HG03175 (cell line): Measurements from ENCODE around the gene HOXB1.
"Not testable (repeated sequence)": the region's sequence is repeated elsewhere in the genome, so short reads cannot be mapped to it uniquely, and the experiment has no call there.

Source experiments
- ATAC-seq: cut with Tn5 transposase; IDR thresholded peaks from one replicate; pipeline ENCODE4 v1.9.1; 2021; ENCODE audit warnings: mild to moderate bottlenecking, moderate library complexity; ENCODE audit not compliant: unreplicated experiment

HOXB1 gene

GRCh38 chr17:48499735-48500434 lies 30.9 kb downstream of the HOXB1 start:
- ATAC-seq: no peak

GRCh38 chr17:48499248-48499647 lies 31.6 kb downstream of the HOXB1 start:
- no peak for ATAC-seq

GRCh38 chr17:48498164-48498850 lies 32.5 kb downstream of the HOXB1 start:
- ATAC-seq: no peak

GRCh38 chr17:48497103-48497502 lies 33.7 kb downstream of the HOXB1 start:
- no peak for ATAC-seq

GRCh38 chr17:48494335-48494734 lies 36.5 kb downstream of the HOXB1 start:
- ATAC-seq: no peak

GRCh38 chr17:48492401-48493298 lies 38.2 kb downstream of the HOXB1 start:
- no peak for ATAC-seq

- no peak for ATAC-seq
Measured at GRCh38 chr17:48491527-48492273, 39.1 kb downstream of the HOXB1 start.

GRCh38 chr17:48490451-48490892 lies 40.3 kb downstream of the HOXB1 start:
- no peak for ATAC-seq

- ATAC-seq: no peak
Measured at GRCh38 chr17:48489781-48490180, 41.0 kb downstream of the HOXB1 start.

- no peak for ATAC-seq
Measured at GRCh38 chr17:48488548-48489106, 42.2 kb downstream of the HOXB1 start.

GRCh38 chr17:48487221-48487620 lies 43.6 kb downstream of the HOXB1 start:
- ATAC-seq: no peak

GRCh38 chr17:48486557-48486956 lies 44.3 kb downstream of the HOXB1 start:
- ATAC-seq: no peak

GRCh38 chr17:48484850-48485249 lies 46.0 kb downstream of the HOXB1 start:
- ATAC-seq: no peak

- no peak for ATAC-seq
Measured at GRCh38 chr17:48484256-48484655, 46.6 kb downstream of the HOXB1 start.

GRCh38 chr17:48483471-48484131 lies 47.2 kb downstream of the HOXB1 start:
- no peak for ATAC-seq

GRCh38 chr17:48483004-48483403 lies 47.8 kb downstream of the HOXB1 start:
- no peak for ATAC-seq

- not testable (repeated sequence) for ATAC-seq
Measured at GRCh38 chr17:48482301-48482700, 48.5 kb downstream of the HOXB1 start.

GRCh38 chr17:48479014-48479402 lies 51.8 kb downstream of the HOXB1 start:
- no peak for ATAC-seq
